ENCODE measurements around the gene FGF21.

- TF ChIP-seq CTCF (IDR thresholded peaks at IDR 0.05; ENCODE audit: borderline replicate concordance, extremely low read depth, low read length, poor library complexity, severe bottlenecking) = no peak
- no peak for TF ChIP-seq EZH2 (IDR thresholded peaks at IDR 0.05; ENCODE audit: borderline replicate concordance, low read depth, low read length, severe bottlenecking)
These were observed 39.0 kb downstream of the FGF21 start for GRCh38 chr19:48794291-48794690.
